Measurements from ENCODE around the gene PLCB1.

The PLCB1 gene

DNA sequence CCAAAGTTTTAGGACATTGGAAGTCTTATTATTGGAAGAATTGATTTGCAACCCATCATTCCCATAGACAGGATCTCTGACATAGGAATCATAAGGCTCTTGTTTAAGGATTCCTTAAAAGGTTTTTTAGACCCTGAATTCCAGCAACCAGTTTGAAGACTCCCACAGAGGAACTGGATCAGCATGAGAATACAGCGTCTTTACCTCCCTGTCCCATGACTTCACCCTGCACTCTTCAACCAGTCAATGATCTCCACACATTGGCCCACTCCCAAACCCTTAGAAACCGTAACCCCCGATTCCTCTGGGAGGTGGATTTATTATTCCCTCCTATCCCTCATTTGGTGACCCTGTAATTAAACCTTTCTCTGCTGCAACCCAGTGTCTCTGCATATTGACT is 786.1 kb downstream of the PLCB1 start:
- no peak for DNase-seq

DNA sequence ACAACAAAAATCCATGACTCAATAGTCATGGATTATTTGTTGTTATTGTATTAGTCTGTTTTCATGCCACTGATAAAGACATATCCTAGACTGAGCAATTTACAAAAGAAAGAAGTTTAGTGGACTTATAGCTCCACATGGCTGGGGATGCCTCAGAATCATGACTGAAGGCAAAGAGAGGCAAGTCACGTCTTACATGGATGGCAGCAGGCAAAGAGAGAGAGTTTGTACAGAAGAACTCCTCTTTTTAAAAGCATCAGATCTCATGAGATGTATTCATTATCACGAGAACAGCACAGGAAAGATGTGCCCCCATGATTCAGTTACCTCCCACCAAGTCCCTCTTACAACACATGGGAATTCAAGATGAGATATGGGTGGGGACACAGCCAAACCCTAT is 792.5 kb downstream of the PLCB1 start:
- DNase-seq, result no peak

DNA sequence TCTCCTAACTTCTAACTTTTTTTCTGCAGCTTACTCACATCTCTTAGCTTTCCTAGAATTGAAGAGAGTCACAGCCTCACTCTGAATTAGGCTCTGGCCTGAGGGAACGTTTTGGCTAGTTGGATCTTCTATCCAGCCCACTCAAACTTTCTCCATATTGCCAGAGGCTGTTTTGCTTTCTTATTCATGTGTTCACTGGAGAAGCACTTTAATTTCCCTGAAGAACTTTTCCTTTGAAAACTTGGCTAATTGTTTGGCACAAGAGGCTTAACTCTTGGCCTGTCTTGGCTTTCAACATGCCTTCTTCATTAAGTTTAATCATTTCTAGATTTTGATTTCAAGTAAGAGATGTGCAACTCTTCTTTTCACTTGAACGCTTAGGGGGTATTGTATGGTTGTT is 798.7 kb downstream of the PLCB1 start:
- no peak for DNase-seq

DNA sequence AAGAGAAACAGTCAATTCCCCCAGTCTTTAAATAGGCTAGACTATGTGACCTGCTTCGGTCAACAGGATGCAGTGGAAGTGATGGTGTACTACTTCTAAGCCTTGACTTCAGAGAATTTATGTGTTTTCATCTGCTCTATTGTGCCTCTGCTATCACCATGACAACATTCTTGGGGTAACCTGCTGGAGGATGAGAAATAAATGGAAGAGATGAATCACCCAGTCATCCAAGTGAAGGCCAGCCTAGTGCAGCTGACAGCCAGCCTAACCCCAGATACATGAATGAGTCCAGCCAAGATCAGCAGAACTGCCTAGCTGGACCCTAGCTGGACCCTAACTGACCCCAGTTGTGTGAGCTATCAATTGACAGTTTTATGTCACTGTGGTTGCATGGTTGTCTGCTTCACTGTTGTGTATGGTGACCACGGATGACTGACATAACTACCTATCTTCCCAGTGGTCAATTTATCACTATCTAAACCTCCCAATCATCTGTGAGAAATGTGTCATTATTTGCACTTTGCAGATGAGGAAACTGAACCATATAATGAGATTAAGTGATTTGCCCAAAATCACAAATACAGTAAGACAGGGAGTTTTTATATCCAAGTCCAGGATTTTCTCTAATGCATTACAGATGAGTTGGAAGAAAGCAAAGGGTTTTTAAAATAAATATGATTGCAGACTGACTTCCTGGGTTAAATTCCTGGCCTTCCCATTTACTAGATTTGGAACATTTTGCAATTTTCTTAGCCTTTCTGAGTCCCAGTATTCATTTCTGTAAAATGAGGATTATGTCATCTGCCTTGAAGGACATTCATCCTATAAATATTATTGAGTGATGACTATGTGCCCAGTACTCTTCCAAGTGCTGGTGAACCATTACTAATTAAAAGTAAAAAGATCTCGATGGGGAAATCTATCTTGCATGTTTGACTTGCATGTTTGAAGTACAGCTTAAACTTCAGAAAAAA is 800.4 kb downstream of the PLCB1 start:
- no peak for DNase-seq

DNA sequence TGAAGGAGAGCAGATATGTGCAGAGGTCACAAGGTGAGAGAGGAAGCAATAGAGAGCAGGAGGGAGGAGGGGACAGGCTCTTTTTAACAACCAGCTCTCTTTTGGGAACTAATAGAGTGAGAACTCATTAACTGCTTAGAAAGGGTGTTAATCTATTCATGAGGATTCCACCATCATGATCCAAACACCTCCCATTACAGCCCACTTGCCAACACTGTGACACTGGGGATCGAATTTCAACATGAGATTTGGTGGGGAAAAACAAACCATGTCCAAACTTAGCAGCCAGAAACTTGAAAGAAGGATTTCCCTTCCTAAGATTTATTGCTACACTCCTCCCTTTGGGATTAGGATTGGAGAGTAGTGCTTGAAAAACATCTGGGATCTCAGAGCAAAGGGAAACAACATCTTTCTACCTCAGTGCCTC is 801.3 kb downstream of the PLCB1 start:
- no peak for DNase-seq

DNA sequence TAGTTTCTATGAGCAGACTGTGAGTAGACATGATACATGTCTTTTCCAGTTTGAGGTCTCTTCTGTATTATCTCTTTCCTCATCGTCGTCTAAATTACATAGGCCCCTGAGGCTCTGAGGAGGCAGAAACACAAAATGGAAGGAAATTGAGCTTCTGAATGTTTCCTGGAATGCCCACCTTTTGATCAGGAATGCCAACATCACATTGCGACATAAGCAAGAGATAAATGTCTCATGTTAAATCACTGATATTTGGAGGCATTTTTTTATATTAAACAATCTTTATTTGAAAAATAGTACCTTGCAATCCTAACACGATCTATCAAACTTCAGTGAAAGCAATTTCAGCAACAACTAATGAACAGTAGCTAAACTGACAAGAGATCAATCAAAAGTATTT is 802.3 kb downstream of the PLCB1 start:
- DNase-seq, result no peak
